GM23338 (cell line): ENCODE measurements around the gene PCGF3. TPM values are rescaled to one million over a fixed set of nuclear protein-coding genes. Genes with fewer than 3 reads are reported as not detected.

ENCODE experiments used
- ATAC-seq: fragments of 200-7000 bp; cut with Tn5 transposase; 3 replicates; pipeline ENCODE4 v1.9.1; 2020
- DNase-seq: peaks from one replicate; pipeline ENCODE4 v3.0.0-alpha.2; 2015; ENCODE audit warnings: low spot score
- H2AFZ ChIP-seq: fragments of 200-600 bp; sonication (generic); 2 replicates; pipeline ENCODE4 v1.8.0; 2016; ENCODE audit warnings: antibody characterized with exemption, mild to moderate bottlenecking, moderate library complexity
- H3F3A ChIP-seq: fragments of 200-600 bp; sonication (generic); replicated peaks from 2 replicates; pipeline ENCODE4 v1.8.0; 2017; ENCODE audit warnings: antibody characterized with exemption, mixed run types, low read depth
- H3K27ac ChIP-seq: fragments of 200-600 bp; sonication (generic); 2 replicates; pipeline ENCODE4 v1.6.1; 2016; ENCODE audit warnings: low read depth
- H3K27me3 ChIP-seq: fragments of 200-600 bp; sonication (generic); 2 replicates; pipeline ENCODE4 v1.8.0; 2016; ENCODE audit warnings: mild to moderate bottlenecking, mixed run types, moderate library complexity; ENCODE audit not compliant: insufficient read depth
- H3K36me3 ChIP-seq: fragments of 200-600 bp; sonication (generic); 2 replicates; pipeline ENCODE4 v1.8.0; 2016; ENCODE audit warnings: mild to moderate bottlenecking; ENCODE audit not compliant: insufficient read depth
- H3K4me1 ChIP-seq: fragments of 200-600 bp; sonication (generic); 2 replicates; pipeline ENCODE4 v1.8.0; 2016; ENCODE audit warnings: mild to moderate bottlenecking, moderate library complexity; ENCODE audit not compliant: insufficient read depth
- H3K4me2 ChIP-seq: fragments of 200-600 bp; sonication (generic); 2 replicates; pipeline ENCODE4 v1.7.1; 2017; ENCODE audit warnings: mixed run types
- H3K4me3 ChIP-seq: fragments of 200-600 bp; sonication (generic); 2 replicates; pipeline ENCODE4 v1.6.1; 2016; ENCODE audit warnings: mixed run types
- H3K79me2 ChIP-seq: fragments of 200-600 bp; sonication (generic); replicated peaks from 2 replicates; pipeline ENCODE4 v1.8.0; 2017; ENCODE audit warnings: mild to moderate bottlenecking; ENCODE audit not compliant: insufficient read depth
- H3K9me2 ChIP-seq: fragments of 200-600 bp; sonication (generic); 2 replicates; pipeline ENCODE4 v1.8.0; 2017; ENCODE audit not compliant: insufficient read depth
- H4K20me1 ChIP-seq: fragments of 200-600 bp; sonication (generic); replicated peaks from 2 replicates; pipeline ENCODE4 v1.8.0; 2017; ENCODE audit warnings: mild to moderate bottlenecking; ENCODE audit not compliant: insufficient read depth
- H3K27ac Mint-ChIP-seq: 2 replicates; pipeline ENCODE4 v1.8.0; 2020; ENCODE audit warnings: inconsistent platforms, mild to moderate bottlenecking, moderate library complexity, mixed read lengths
- H3K27me3 Mint-ChIP-seq: 3 replicates; pipeline ENCODE4 v1.8.0; 2022; ENCODE audit warnings: low read depth, mild to moderate bottlenecking, moderate library complexity, mixed read lengths, inconsistent platforms; ENCODE audit not compliant: insufficient read depth, poor library complexity
- H3K36me3 Mint-ChIP-seq: 3 replicates; pipeline ENCODE4 v1.8.0; 2021; ENCODE audit warnings: low read depth, mild to moderate bottlenecking, inconsistent platforms, moderate library complexity, mixed read lengths
- H3K4me1 Mint-ChIP-seq: 3 replicates; pipeline ENCODE4 v1.8.0; 2020; ENCODE audit warnings: mild to moderate bottlenecking, inconsistent platforms, mixed read lengths
- H3K4me3 Mint-ChIP-seq: 3 replicates; pipeline ENCODE4 v1.8.0; 2021; ENCODE audit warnings: moderate library complexity, mild to moderate bottlenecking, inconsistent platforms, mixed read lengths
- H3K9me3 Mint-ChIP-seq: 3 replicates; pipeline ENCODE4 v1.8.0; 2020; ENCODE audit warnings: moderate library complexity, mild to moderate bottlenecking, inconsistent platforms, mixed read lengths
- CTCF ChIP-seq, 2 experiments: fragments of 200-600 bp in 1 of 2; sonication (generic) in 1 of 2; conservative IDR thresholded peaks; 2 replicates each; pipeline versions ENCODE4 v1.5.1 to v1.6.1; 2016 to 2017; ENCODE audit warnings: antibody characterized with exemption in 2 of 2, low read depth in 2 of 2, mild to moderate bottlenecking in 2 of 2, moderate library complexity in 1 of 2
- ETS1 ChIP-seq: IDR thresholded peaks from 2 replicates; pipeline ENCODE4 v1.6.1; 2016; ENCODE audit warnings: antibody characterized with exemption
- EZH2phosphoT487 ChIP-seq: fragments of 200-600 bp; sonication (generic); IDR thresholded peaks from one replicate; pipeline ENCODE4 v1.8.1; 2018; ENCODE audit warnings: antibody characterized with exemption; ENCODE audit not compliant: unreplicated experiment
- POLR2AphosphoS5 ChIP-seq: IDR thresholded peaks from 2 replicates; pipeline ENCODE4 v1.6.1; 2016; ENCODE audit warnings: antibody characterized with exemption, low read depth
- ZNF114 ChIP-seq: fragments of 250-450 bp; sonication (Bioruptor Pico); IDR thresholded peaks from 2 replicates; pipeline ENCODE4 v1.5.0; 2020; ENCODE audit warnings: mild to moderate bottlenecking, moderate library complexity
- polyA plus RNA-seq: library from polyadenylated mRNA; unstranded; fragments of >200 nt; fragmentation: Nextera tagmentation; extraction: Ambion mirVana; gene quantifications from 2 replicates; pipeline ENCODE4 v1.2.1, GENCODE V29; 2016
- total RNA-seq: library from RNA; depleted of rRNA; stranded (reverse); fragments of >200 nt; shearing (Covaris generic); gene quantifications from 2 replicates; pipeline ENCODE4 v1.2.3, GENCODE V29; 2014

The PCGF3 gene
- total and polyA plus RNA-seq, 2 experiments from 2014 or later, result 33.1 to 49.0 TPM

- Mint-ChIP-seq H3K4me1 (peaks cover 25% of the 10 kb centered on the region), H3K9me3 (no peaks in the 10 kb centered on the region; the same call in 1 of the 3 replicates), H3K27me3 (peaks cover 6% of the 10 kb centered on the region), H3K36me3 (no peaks in the 10 kb centered on the region; the same call in 2 of the 3 replicates), H3K27ac (peak overlapping the region; percentile 57; the same call in 1 of the 2 replicates), H3K4me3 (peak overlapping the region; percentile 65)
- Histone ChIP-seq H3K79me2 (no peaks in the 10 kb centered on the region), H3K4me1 (peaks cover 8% of the 10 kb centered on the region), H3K36me3 (no peaks in the 10 kb centered on the region), H3F3A (peaks cover 8% of the 10 kb centered on the region; the same call in 1 of the 2 replicates), H4K20me1 (no peaks in the 10 kb centered on the region), H3K27ac (no peak overlapping the region), H2AFZ (peak overlapping the region; percentile 98), H3K27me3 (no peaks in the 10 kb centered on the region), H3K9me2 (no peaks in the 10 kb centered on the region), H3K4me3 (peak overlapping the region; percentile 63), H3K4me2 (peak overlapping the region; percentile 91)
- peak; percentile 62 for ATAC-seq
- TF ChIP-seq POLR2AphosphoS5 (peak; percentile 54), EZH2phosphoT487 (no peak)
- peak; percentile 77 for DNase-seq
Observed at GRCh38 chr4:687971-688853, 17.4 kb upstream of the PCGF3 start.

GRCh38 chr4:688854-689681 lies 16.6 kb upstream of the PCGF3 start, which contains the start of gene SLC49A3:
TSS of gene SLC49A3 (minus strand) at chr4:689151. CDS start at chr4:689127, 24 bp downstream.
- Mint-ChIP-seq H3K36me3 (no peaks in the 10 kb centered on the region; the same call in 2 of the 3 replicates), H3K9me3 (no peaks in the 10 kb centered on the region; the same call in 1 of the 3 replicates), H3K27ac (no peak within 1 kb of the TSS), H3K27me3 (peaks cover 5% of the 10 kb centered on the region), H3K4me3 (peak within 1 kb of the TSS; percentile 65), H3K4me1 (peaks cover 24% of the 10 kb centered on the region)
- peak; percentile 78 for DNase-seq
- H3K36me3 ChIP-seq, result no peaks in the 10 kb centered on the region
- H3K4me2 ChIP-seq, result peak within 1 kb of the TSS; percentile 91
- peaks cover 8% of the 10 kb centered on the region for H3K4me1 ChIP-seq
- H3K27ac ChIP-seq, result no peak within 1 kb of the TSS; the same call in 1 of the 2 replicates
- no peaks in the 10 kb centered on the region for H3K9me2 ChIP-seq
- TF ChIP-seq ZNF114 (no peak), ETS1 (0 out of 2 replicates have a peak, but pooled peaks have one; percentile 37), CTCF (conservative IDR thresholded peaks at IDR 0.05; ENCODE audit: low read depth in 2 of 2) (peak; percentile 17 to 50; a peak in 3 of 4 replicates), POLR2AphosphoS5 (peak; percentile 66)
- no peaks in the 10 kb centered on the region for H4K20me1 ChIP-seq
- ATAC-seq, result peak; percentile 29
- H3K27me3 ChIP-seq, result no peaks in the 10 kb centered on the region
- H2AFZ ChIP-seq, result peak within 1 kb of the TSS; percentile 98
- no peaks in the 10 kb centered on the region for H3K79me2 ChIP-seq
- 0 out of 2 replicates have a peak, but pooled peaks cover 3% of the 10 kb centered on the region for H3F3A ChIP-seq
- peak within 1 kb of the TSS; percentile 63 for H3K4me3 ChIP-seq
